Midbrain (tissue), 1 donor: Measurements from ENCODE around the gene TMEM97.

Experiments
- DNase-seq: peaks from one replicate; lab custom pipeline; 2025; lab: John Stamatoyannopoulos, UW

The TMEM97 gene

GRCh38 chr17:28365487-28365886 lies 46.5 kb downstream of the TMEM97 start:
- DNase-seq: no peak

- no peak for DNase-seq
Measured at GRCh38 chr17:28366605-28367004, 47.6 kb downstream of the TMEM97 start.

- no peak for DNase-seq
Measured at GRCh38 chr17:28367641-28368305, 48.8 kb downstream of the TMEM97 start.

GRCh38 chr17:28368306-28368831 lies 49.4 kb downstream of the TMEM97 start:
- DNase-seq: no peak

GRCh38 chr17:28368915-28369683 lies 50.1 kb downstream of the TMEM97 start:
- DNase-seq: no peak

- DNase-seq: no peak
Measured at GRCh38 chr17:28369684-28370034, 50.7 kb downstream of the TMEM97 start.

GRCh38 chr17:28370035-28370743 lies 51.2 kb downstream of the TMEM97 start, which contains the start of gene VTN:
Gene VTN (minus strand): TSS chr17:28370307. CDS start chr17:28370203, 104 bp downstream.
- DNase-seq: no peak

- no peak for DNase-seq
Measured at GRCh38 chr17:28370744-28371103, 51.7 kb downstream of the TMEM97 start.

GRCh38 chr17:28371245-28372202 lies 52.5 kb downstream of the TMEM97 start, which contains the start of gene SARM1:
Gene SARM1 (plus strand): TSS chr17:28371694. CDS start chr17:28372033, 339 bp downstream.
- DNase-seq: peak; percentile 77

- no peak for DNase-seq
Measured at GRCh38 chr17:28372203-28372944, 53.4 kb downstream of the TMEM97 start.

- DNase-seq: no peak
Measured at GRCh38 chr17:28372945-28373274, 53.9 kb downstream of the TMEM97 start.
